ENCODE results near the gene PCP2. TPM values are rescaled to one million over a fixed set of nuclear protein-coding genes. Genes with fewer than 3 reads are reported as not detected.

The PCP2 gene
- total and polyA plus RNA-seq, 7 donors: 0.20 TPM; not detected in 6

- no peak for ATAC-seq
- WGBS, 3 donors: 1 to 2% (median 2%) methylated on average over 41 to 43 of the region's 43 CpGs
- TF ChIP-seq CTCF (IDR thresholded peaks at IDR 0.05): no peak
- intact Hi-C loops (cut with DNase I): no loop called here
- no peak for DNase-seq
- no peak overlapping the region for H3K4me3 ChIP-seq
- no peaks in the 10 kb centered on the region for H3K36me3 ChIP-seq (ENCODE audit: insufficient read depth in 1 of 2, low read depth in 1 of 2)
- H3K4me1 ChIP-seq: no peaks in the 10 kb centered on the region
- H3K9me3 ChIP-seq: no peaks in the 10 kb centered on the region
- peaks cover 0 to 37% (median 19%) of the 10 kb centered on the region in 3 donors for H3K27me3 ChIP-seq (ENCODE audit: insufficient read depth in 3 of 3, low read length in 2 of 3)
- H3K27ac ChIP-seq: no peak overlapping the region
These were observed 36.7 kb upstream of the PCP2 start for GRCh38 chr19:7670150-7670783.

GRCh38 chr19:7669641-7670040, 36.1 kb upstream of the PCP2 start:
- no peak for ATAC-seq
- H3K4me3 ChIP-seq: no peak overlapping the region
- peaks cover 0 to 37% (median 19%) of the 10 kb centered on the region in 3 donors for H3K27me3 ChIP-seq (ENCODE audit: insufficient read depth in 3 of 3, low read length in 2 of 3)
- no peaks in the 10 kb centered on the region for H3K4me1 ChIP-seq
- intact Hi-C loops (cut with DNase I): no loop called here
- TF ChIP-seq CTCF (IDR thresholded peaks at IDR 0.05): no peak
- WGBS, 3 donors: 19 to 21% (median 20%) methylated on average over 9 of the region's 9 CpGs
- H3K36me3 ChIP-seq (ENCODE audit: insufficient read depth in 1 of 2, low read depth in 1 of 2): no peaks in the 10 kb centered on the region
- H3K27ac ChIP-seq: no peak overlapping the region
- DNase-seq: no peak
- H3K9me3 ChIP-seq: no peaks in the 10 kb centered on the region

- Histone ChIP-seq H3K4me3 (no peak within 1 kb of the TSS), H3K27ac (no peak within 1 kb of the TSS), H3K9me3 (no peaks in the 10 kb centered on the region), H3K4me1 (no peaks in the 10 kb centered on the region), H3K36me3 (ENCODE audit: insufficient read depth in 1 of 2, low read depth in 1 of 2) (no peaks in the 10 kb centered on the region), H3K27me3 (ENCODE audit: insufficient read depth in 3 of 3, low read length in 2 of 3) (peaks cover 0 to 37% (median 19%) of the 10 kb centered on the region in 3 donors)
- DNase-seq (no peak), ATAC-seq (no peak)
- 62 to 70% (median 64%) methylated on average over 9 of the region's 9 CpGs for WGBS, 3 donors
- no peak for TF ChIP-seq CTCF (IDR thresholded peaks at IDR 0.05)
- intact Hi-C loops (cut with DNase I): no loop called here
These were observed 35.3 kb upstream of the PCP2 start, which contains the start of gene RETN for GRCh38 chr19:7668842-7669241. TSS of gene RETN (plus strand) at chr19:7669049. CDS start at chr19:7669327, 278 bp downstream.

GRCh38 chr19:7665076-7665475, 31.6 kb upstream of the PCP2 start:
- no peak overlapping the region for H3K27ac ChIP-seq
- no peaks in the 10 kb centered on the region for H3K4me1 ChIP-seq
- no peaks in the 10 kb centered on the region for H3K36me3 ChIP-seq (ENCODE audit: insufficient read depth in 1 of 2, low read depth in 1 of 2)
- TF ChIP-seq CTCF (IDR thresholded peaks at IDR 0.05): no peak
- WGBS, 3 donors: 41 to 58% (median 44%) methylated on average over 4 of the region's 4 CpGs
- DNase-seq (no peak), ATAC-seq (no peak)
- H3K27me3 ChIP-seq (ENCODE audit: insufficient read depth in 3 of 3, low read length in 2 of 3): peaks cover 0 to 11% (median 9%) of the 10 kb centered on the region in 3 donors
- intact Hi-C loops (cut with DNase I): no loop called here
- H3K4me3 ChIP-seq: no peak overlapping the region
- no peaks in the 10 kb centered on the region for H3K9me3 ChIP-seq

- no peak for TF ChIP-seq CTCF (IDR thresholded peaks at IDR 0.05)
- ATAC-seq: no peak
- H3K36me3 ChIP-seq (ENCODE audit: insufficient read depth in 1 of 2, low read depth in 1 of 2): no peaks in the 10 kb centered on the region
- H3K27me3 ChIP-seq (ENCODE audit: insufficient read depth in 3 of 3, low read length in 2 of 3): peaks cover 0 to 2% (median under 1%) of the 10 kb centered on the region in 3 donors
- H3K27ac ChIP-seq: no peak overlapping the region
- H3K9me3 ChIP-seq: no peaks in the 10 kb centered on the region
- WGBS, 3 donors: 27 to 43% (median 34%) methylated on average over 7 of the region's 7 CpGs
- no peak overlapping the region for H3K4me3 ChIP-seq
- DNase-seq: no peak
- H3K4me1 ChIP-seq: no peaks in the 10 kb centered on the region
- intact Hi-C loops (cut with DNase I): loop anchor here in 1 of 2 donors (5.0 kb wide), 1 partner anchor 434 kb away; no protein-coding TSS in a partner anchor
These were observed 30.2 kb upstream of the PCP2 start for GRCh38 chr19:7663706-7664105.

Data from psoas muscle (tissue), 8 donors.